GM21515 (cell line): ENCODE measurements around the gene FAU.

Source experiments
- ATAC-seq: cut with Tn5 transposase; IDR thresholded peaks from one replicate; pipeline ENCODE4 v1.9.1; 2021; ENCODE audit not compliant: unreplicated experiment

Gene FAU

DNA sequence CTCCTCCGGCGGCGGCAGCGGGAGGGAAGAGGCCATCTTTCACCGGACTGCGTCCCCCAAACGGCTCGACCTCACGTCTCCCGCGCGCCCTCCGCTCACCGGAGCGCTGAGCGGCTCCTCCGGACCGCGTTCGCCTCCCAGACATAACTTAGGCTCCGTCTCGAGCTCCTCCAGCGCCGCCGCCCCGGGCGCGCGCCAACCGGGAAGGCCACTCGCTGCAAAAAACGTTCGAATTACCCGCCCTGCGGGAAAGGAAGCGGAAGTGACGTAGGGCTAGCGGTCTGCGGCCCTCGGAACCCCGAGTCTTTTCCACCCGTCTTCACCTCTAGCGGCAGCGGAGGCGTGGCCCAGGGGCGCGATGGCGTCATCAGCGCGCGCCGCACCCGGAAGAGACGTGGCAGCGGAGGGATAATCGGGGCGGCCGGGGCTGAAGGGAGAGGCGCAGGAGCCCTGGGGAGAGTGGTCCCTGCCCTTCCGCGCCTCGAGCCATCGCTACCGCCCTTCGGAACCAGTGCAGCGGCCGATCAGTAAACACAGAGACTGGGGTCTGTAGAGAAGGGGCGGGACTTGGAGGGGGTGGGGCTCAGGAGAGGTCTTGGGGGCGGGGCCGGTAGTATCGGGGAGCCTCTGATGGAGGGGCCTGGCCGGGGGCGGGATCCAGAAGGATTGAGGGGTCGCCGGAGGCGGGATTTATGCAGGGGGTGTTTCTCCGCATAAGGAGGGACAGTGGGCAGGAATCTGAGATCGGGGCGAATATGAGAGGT lies 37.9 kb downstream of the FAU start, which contains the start of the genes CDCA5 and ZFPL1:
TSS of gene CDCA5 (minus strand) at position 207 of the 764 bp plus-strand sequence. CDS start at position 145, 62 bp downstream.
TSS of gene ZFPL1 (plus strand) at position 389 of the 764 bp plus-strand sequence. CDS start 477 bp downstream, outside the sequence.
- ATAC-seq = peak; percentile 78

DNA sequence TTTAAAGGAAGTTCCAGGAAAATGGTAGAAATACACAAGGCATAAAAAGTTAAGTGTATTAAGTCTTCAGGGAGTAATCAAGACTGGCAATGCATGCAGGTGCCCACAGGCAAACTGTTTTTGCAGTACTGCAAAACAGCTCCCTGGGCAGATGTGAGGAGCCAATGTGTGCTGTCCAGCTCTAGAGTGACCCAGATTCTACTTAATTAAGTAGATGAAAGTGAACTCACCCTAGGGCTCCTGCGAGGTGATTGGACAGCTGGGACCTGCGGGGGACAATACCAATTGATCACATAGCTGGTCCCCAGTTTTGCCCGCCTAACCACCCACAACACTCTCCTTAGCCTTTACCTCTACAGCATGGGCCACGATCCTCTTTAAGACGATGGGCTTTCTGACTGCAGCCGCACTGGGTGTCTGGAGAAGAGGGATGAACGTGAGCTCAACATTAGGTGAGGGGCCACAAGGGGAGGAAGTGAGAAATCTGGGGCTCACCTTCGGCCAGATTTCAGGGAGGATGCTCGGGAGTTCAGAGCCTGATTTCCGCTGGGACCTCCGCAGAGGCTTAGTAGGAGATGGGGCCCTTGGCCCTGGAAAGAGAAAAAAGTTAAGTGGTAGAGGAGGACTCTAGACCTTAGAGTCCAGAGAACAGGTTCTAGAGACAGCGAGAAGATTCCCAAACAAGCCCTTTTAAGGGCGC lies 38.6 kb downstream of the FAU start:
- ATAC-seq = peak; percentile 2

DNA sequence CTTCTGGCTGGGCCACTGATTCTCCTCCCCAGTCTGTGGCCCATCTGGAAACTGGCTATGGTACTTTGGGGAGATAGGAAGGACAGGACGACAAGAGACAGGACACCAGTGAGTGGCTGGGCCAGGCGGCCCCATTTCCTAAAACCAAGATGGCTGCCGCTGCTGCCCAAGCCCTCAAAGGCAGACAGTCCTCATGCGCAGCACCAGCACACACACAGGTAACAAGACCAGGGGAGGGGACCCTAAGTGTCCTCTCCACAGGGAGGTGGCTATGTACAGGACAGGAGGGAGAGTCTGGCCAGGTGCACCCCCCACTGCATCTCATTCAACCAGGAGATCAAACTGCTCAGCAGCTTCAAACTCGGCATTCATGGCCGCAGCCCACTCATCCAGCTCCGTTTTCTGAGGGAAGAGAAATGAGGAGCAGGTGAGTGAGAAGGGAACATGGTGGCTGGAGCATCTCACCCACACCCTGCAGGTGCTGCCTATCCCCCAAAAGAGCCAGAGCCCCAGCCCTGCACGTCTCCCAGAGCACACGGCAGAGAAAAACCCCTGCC lies 43.1 kb downstream of the FAU start:
- ATAC-seq = no peak

- no peak for ATAC-seq
Observed at GRCh38 chr11:65078151-65078550, 43.8 kb downstream of the FAU start.

DNA sequence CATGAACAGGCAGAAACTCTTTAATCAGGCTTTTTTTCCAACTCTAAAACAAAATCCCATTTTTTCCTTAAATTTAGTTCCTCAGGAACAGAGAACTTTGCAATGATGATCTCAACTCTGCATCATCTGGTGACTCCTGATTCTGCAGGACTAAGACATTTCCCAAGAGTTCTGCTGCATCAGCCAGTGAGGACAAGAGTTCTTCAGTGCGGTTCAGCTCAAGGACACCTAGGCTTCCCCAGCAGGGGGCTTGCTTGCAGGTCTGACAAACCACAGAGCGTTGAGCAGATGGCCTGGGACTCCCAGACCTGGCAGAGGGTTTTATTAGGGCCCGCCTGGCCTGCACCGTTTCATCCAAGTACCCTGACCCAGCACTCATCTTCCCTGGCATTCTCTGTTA lies 44.5 kb downstream of the FAU start:
- no peak for ATAC-seq

GRCh38 chr11:65072631-65072966 lies 49.3 kb downstream of the FAU start:
- no peak for ATAC-seq

- no peak for ATAC-seq
Observed at GRCh38 chr11:65071907-65072630, 49.9 kb downstream of the FAU start.
